ENCODE results near the gene NDUFAF3.

DNA sequence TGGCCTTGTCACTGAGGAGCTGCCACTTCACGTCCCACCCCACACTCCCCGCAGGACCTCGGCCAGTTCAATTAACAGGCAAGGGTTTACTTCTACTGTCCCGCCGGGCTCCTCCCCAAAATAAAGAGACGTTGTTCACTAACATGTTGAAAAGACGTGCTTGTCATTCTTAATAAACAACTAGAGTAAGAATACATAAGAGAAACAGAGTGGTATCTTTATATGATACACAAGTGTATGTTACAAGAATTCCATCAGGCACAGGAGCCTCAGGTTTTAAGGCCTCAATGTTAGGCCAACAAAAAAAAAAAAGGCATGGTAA is 7.6 kb downstream of the NDUFAF3 start:
- no peak for TF ChIP-seq CSDC2 (CRISPR knock-in tag; IDR thresholded peaks at IDR 0.05)
- TF ChIP-seq, protein P1, sequence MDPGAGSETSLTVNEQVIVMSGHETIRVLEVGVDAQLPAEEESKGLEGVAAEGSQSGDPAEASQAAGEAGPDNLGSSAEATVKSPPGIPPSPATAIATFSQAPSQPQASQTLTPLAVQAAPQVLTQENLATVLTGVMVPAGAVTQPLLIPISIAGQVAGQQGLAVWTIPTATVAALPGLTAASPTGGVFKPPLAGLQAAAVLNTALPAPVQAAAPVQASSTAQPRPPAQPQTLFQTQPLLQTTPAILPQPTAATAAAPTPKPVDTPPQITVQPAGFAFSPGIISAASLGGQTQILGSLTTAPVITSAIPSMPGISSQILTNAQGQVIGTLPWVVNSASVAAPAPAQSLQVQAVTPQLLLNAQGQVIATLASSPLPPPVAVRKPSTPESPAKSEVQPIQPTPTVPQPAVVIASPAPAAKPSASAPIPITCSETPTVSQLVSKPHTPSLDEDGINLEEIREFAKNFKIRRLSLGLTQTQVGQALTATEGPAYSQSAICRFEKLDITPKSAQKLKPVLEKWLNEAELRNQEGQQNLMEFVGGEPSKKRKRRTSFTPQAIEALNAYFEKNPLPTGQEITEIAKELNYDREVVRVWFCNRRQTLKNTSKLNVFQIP (CRISPR knock-in tag; IDR thresholded peaks at IDR 0.05; ENCODE audit: borderline replicate concordance, low read depth) = no peak
- TF ChIP-seq SNAI2 (CRISPR knock-in tag; IDR thresholded peaks at IDR 0.05) = no peak
- TF ChIP-seq BACH2 (CRISPR knock-in tag; IDR thresholded peaks at IDR 0.05; ENCODE audit: borderline replicate concordance) = no peak
- TF ChIP-seq, protein P2, sequence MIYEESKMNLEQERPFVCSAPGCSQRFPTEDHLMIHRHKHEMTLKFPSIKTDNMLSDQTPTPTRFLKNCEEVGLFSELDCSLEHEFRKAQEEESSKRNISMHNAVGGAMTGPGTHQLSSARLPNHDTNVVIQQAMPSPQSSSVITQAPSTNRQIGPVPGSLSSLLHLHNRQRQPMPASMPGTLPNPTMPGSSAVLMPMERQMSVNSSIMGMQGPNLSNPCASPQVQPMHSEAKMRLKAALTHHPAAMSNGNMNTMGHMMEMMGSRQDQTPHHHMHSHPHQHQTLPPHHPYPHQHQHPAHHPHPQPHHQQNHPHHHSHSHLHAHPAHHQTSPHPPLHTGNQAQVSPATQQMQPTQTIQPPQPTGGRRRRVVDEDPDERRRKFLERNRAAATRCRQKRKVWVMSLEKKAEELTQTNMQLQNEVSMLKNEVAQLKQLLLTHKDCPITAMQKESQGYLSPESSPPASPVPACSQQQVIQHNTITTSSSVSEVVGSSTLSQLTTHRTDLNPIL (CRISPR knock-in tag; IDR thresholded peaks at IDR 0.05; ENCODE audit: low read depth) = no peak
- no peak for TF ChIP-seq ZNF8 (CRISPR knock-in tag; IDR thresholded peaks at IDR 0.05)
- TF ChIP-seq, protein P3, sequence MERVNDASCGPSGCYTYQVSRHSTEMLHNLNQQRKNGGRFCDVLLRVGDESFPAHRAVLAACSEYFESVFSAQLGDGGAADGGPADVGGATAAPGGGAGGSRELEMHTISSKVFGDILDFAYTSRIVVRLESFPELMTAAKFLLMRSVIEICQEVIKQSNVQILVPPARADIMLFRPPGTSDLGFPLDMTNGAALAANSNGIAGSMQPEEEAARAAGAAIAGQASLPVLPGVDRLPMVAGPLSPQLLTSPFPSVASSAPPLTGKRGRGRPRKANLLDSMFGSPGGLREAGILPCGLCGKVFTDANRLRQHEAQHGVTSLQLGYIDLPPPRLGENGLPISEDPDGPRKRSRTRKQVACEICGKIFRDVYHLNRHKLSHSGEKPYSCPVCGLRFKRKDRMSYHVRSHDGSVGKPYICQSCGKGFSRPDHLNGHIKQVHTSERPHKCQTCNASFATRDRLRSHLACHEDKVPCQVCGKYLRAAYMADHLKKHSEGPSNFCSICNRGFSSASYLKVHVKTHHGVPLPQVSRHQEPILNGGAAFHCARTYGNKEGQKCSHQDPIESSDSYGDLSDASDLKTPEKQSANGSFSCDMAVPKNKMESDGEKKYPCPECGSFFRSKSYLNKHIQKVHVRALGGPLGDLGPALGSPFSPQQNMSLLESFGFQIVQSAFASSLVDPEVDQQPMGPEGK (CRISPR knock-in tag; IDR thresholded peaks at IDR 0.05; ENCODE audit: borderline replicate concordance) = no peak
